H1 (cell line): ENCODE measurements around the gene ZBTB46. TPM values are rescaled to one million over a fixed set of nuclear protein-coding genes. Genes with fewer than 3 reads are reported as not detected.

Source experiments
- CTCF ChIA-PET: fragments of 300-600 bp; sonication (Branson Sonifier 250); formaldehyde crosslinking; loops from one replicate; lab custom pipeline; 2021; ENCODE audit not compliant: partially characterized antibody; lab: Charles Lee
- POLR2A ChIA-PET: fragments of 300-600 bp; sonication (Branson Sonifier 250); formaldehyde crosslinking; loops from one replicate; lab custom pipeline; 2021; ENCODE audit warnings: inconsistent platforms; ENCODE audit not compliant: partially characterized antibody; lab: Charles Lee
- DNase-seq, 2 experiments: peaks; one replicate each; pipeline versions ENCODE4 v3.0.0 to v3.0.0-alpha.2; 2010 to 2022; ENCODE audit warnings: low spot score in 2 of 2, low read depth in 1 of 2, mixed read lengths in 1 of 2
- FAIRE-seq: peaks from 2 replicates; lab custom pipeline; 2011; peaks lifted over from hg19 to GRCh38; lab: Jason Lieb, UNC
- H2AFZ ChIP-seq: 2 replicates; pipeline ENCODE4 v1.8.1; 2012; ENCODE audit warnings: low read length, inconsistent platforms
- H2AK5ac ChIP-seq: 2 replicates; pipeline ENCODE4 v1.6.1; 2013; ENCODE audit warnings: low read depth, low read length
- H2BK120ac ChIP-seq: replicated peaks from 2 replicates; pipeline ENCODE3; 2013; ENCODE audit warnings: low read depth, low read length, inconsistent platforms
- H2BK12ac ChIP-seq: 2 replicates; pipeline ENCODE4 v1.6.1; 2013; ENCODE audit warnings: low read depth, low read length
- H2BK15ac ChIP-seq: 2 replicates; pipeline ENCODE4 v1.6.1; 2013; ENCODE audit warnings: low read length
- H2BK20ac ChIP-seq: 2 replicates; pipeline ENCODE4 v1.6.1; 2013; ENCODE audit warnings: low read length
- H2BK5ac ChIP-seq: 2 replicates; pipeline ENCODE4 v1.6.1; 2013; ENCODE audit warnings: low read depth, low read length
- H3K14ac ChIP-seq: 2 replicates; pipeline ENCODE4 v1.6.1; 2013; ENCODE audit warnings: inconsistent platforms; ENCODE audit not compliant: insufficient read length
- H3K18ac ChIP-seq: 2 replicates; pipeline ENCODE4 v1.6.1; 2013; ENCODE audit warnings: low read length; ENCODE audit errors: extremely low read depth
- H3K23ac ChIP-seq: 2 replicates; pipeline ENCODE4 v1.6.1; 2013; ENCODE audit warnings: inconsistent platforms; ENCODE audit not compliant: insufficient read length
- H3K23me2 ChIP-seq: 2 replicates; pipeline ENCODE4 v1.6.1; 2013; ENCODE audit warnings: low read depth, low read length
- H3K27ac ChIP-seq: 2 replicates; pipeline ENCODE4 v1.6.1; 2011; ENCODE audit warnings: low read depth, low read length, inconsistent platforms
- H3K27me3 ChIP-seq, 4 experiments: replicated peaks in 1 of 4; 1 replicate in 1 of 4; 2 replicates in 3 of 4; pipeline versions ENCODE4 v1.6.1 to v1.8.1; 2011 to 2013; ENCODE audit warnings: low read length in 3 of 4, mild to moderate bottlenecking in 3 of 4, inconsistent platforms in 2 of 4, mixed read lengths in 2 of 4, moderate library complexity in 1 of 4; ENCODE audit not compliant: control insufficient read depth in 3 of 4, insufficient read depth in 3 of 4; ENCODE audit errors: extremely low read depth in 1 of 4
- H3K36me3 ChIP-seq, 4 experiments: 2 replicates each; pipeline versions ENCODE4 v1.6.1 to v1.8.1; 2011 to 2013; ENCODE audit warnings: mild to moderate bottlenecking in 4 of 4, low read length in 3 of 4, moderate library complexity in 2 of 4, control low read depth in 1 of 4, inconsistent platforms in 1 of 4; ENCODE audit not compliant: insufficient read depth in 4 of 4, control insufficient read depth in 2 of 4
- H3K4ac ChIP-seq: replicated peaks from 2 replicates; pipeline ENCODE3; 2013; ENCODE audit warnings: low read length, low read depth, mixed read lengths, inconsistent platforms; ENCODE audit not compliant: insufficient read length
- H3K4me1 ChIP-seq, 4 experiments: replicated peaks in 1 of 4; 1 replicate in 1 of 4; 2 replicates in 3 of 4; pipeline versions ENCODE4 v1.6.1 to v1.8.1; 2011 to 2013; ENCODE audit warnings: low read length in 3 of 4, inconsistent platforms in 2 of 4, mixed read lengths in 1 of 4; ENCODE audit not compliant: insufficient read depth in 4 of 4, control insufficient read depth in 3 of 4
- H3K4me2 ChIP-seq, 2 experiments: 2 replicates each; pipeline versions ENCODE4 v1.6.1 to v1.8.1; 2011 to 2013; ENCODE audit warnings: low read depth in 2 of 2, low read length in 2 of 2, control low read depth in 1 of 2, inconsistent platforms in 1 of 2, mild to moderate bottlenecking in 1 of 2; ENCODE audit not compliant: insufficient read depth in 1 of 2
- H3K4me3 ChIP-seq, 4 experiments: fragments of 200-600, 300-600 bp in 1 of 4; sonication (generic), shearing (Covaris generic), sonication (Bioruptor Twin) in 1 of 4; 2 replicates each; pipeline versions ENCODE4 v1.5.1 to v1.8.1; 2011 to 2016; ENCODE audit warnings: low read length in 4 of 4, low read depth in 3 of 4, control low read depth in 2 of 4, inconsistent platforms in 2 of 4, mild to moderate bottlenecking in 2 of 4, mixed read lengths in 1 of 4, moderate library complexity in 1 of 4; ENCODE audit not compliant: insufficient read depth in 2 of 4; ENCODE audit errors: extremely low read depth in 1 of 4
- H3K56ac ChIP-seq: replicated peaks from 2 replicates; pipeline ENCODE3; 2013; ENCODE audit warnings: low read depth, mild to moderate bottlenecking, mixed read lengths, low read length, inconsistent platforms; ENCODE audit not compliant: insufficient read length
- H3K79me1 ChIP-seq: 2 replicates; pipeline ENCODE4 v1.6.1; 2013; ENCODE audit warnings: low read depth, low read length, control low read depth
- H3K79me2 ChIP-seq, 2 experiments: 2 replicates each; pipeline versions ENCODE4 v1.6.1 to v1.8.1; 2012 to 2013; ENCODE audit warnings: low read length in 2 of 2, mild to moderate bottlenecking in 2 of 2, inconsistent platforms in 1 of 2; ENCODE audit not compliant: insufficient read depth in 2 of 2, control insufficient read depth in 1 of 2
- H3K9ac ChIP-seq, 4 experiments: replicated peaks in 1 of 4; 1 replicate in 1 of 4; 2 replicates in 3 of 4; pipeline versions ENCODE4 v1.6.1 to v1.8.1; 2011 to 2013; ENCODE audit warnings: low read depth in 3 of 4, low read length in 3 of 4, control low read depth in 2 of 4, mild to moderate bottlenecking in 2 of 4, moderate library complexity in 2 of 4, inconsistent platforms in 1 of 4; ENCODE audit errors: extremely low read depth in 1 of 4
- H3K9me3 ChIP-seq, 2 experiments: 2 replicates each; pipeline versions ENCODE4 v1.6.1 to v1.8.1; 2012 to 2013; ENCODE audit warnings: mild to moderate bottlenecking in 2 of 2, moderate library complexity in 2 of 2, control low read depth in 1 of 2, inconsistent platforms in 1 of 2, low read depth in 1 of 2, low read length in 1 of 2, mixed read lengths in 1 of 2; ENCODE audit not compliant: insufficient read depth in 2 of 2
- H4K20me1 ChIP-seq, 2 experiments: replicated peaks in 1 of 2; 2 replicates each; pipeline versions ENCODE3 to v1.8.1; 2011 to 2013; ENCODE audit warnings: inconsistent platforms in 2 of 2, low read length in 2 of 2, mild to moderate bottlenecking in 1 of 2; ENCODE audit not compliant: insufficient read depth in 2 of 2, control insufficient read depth in 1 of 2
- H4K5ac ChIP-seq: 2 replicates; pipeline ENCODE4 v1.6.1; 2013; ENCODE audit warnings: low read length, low read depth, mixed read lengths, inconsistent platforms; ENCODE audit not compliant: insufficient read length
- H4K8ac ChIP-seq: 2 replicates; pipeline ENCODE4 v1.8.0; 2013; ENCODE audit warnings: mild to moderate bottlenecking, moderate library complexity, low read length, inconsistent platforms; ENCODE audit not compliant: insufficient read depth; ENCODE audit errors: extremely low read depth
- H4K91ac ChIP-seq: replicated peaks from 2 replicates; pipeline ENCODE3; 2013; ENCODE audit warnings: low read length, mixed read lengths, inconsistent platforms; ENCODE audit not compliant: insufficient read length
- HDAC6 ChIP-seq: IDR thresholded peaks from one replicate; pipeline ENCODE4 v1.7.1; 2012; ENCODE audit warnings: low read depth, mild to moderate bottlenecking, inconsistent platforms, low read length, moderate library complexity
- PHF8 ChIP-seq: fragments of 200-600 bp; sonication (generic); conservative IDR thresholded peaks from 2 replicates; pipeline ENCODE4 v1.7.1; 2012; ENCODE audit warnings: low read depth, mild to moderate bottlenecking, inconsistent platforms, low read length, moderate library complexity
- POLR2A ChIP-seq, 2 experiments: IDR thresholded peaks; 1 replicate in 1 of 2; 2 replicates in 1 of 2; pipeline ENCODE4 v1.6.1; 2011; ENCODE audit warnings: low read depth in 2 of 2, low read length in 2 of 2, mild to moderate bottlenecking in 2 of 2; ENCODE audit errors: control extremely low read depth in 1 of 2
- SAP30 ChIP-seq: fragments of 300-600 bp; sonication (generic); IDR thresholded peaks from 2 replicates; pipeline ENCODE4 v1.7.1; 2012; ENCODE audit warnings: low read length, moderate library complexity, mild to moderate bottlenecking, inconsistent platforms; ENCODE audit not compliant: insufficient read depth, insufficient replicate concordance
- SP4 ChIP-seq: IDR thresholded peaks from 2 replicates; pipeline ENCODE4 v1.6.1; 2012; ENCODE audit warnings: low read length, inconsistent platforms
- WGBS, 2 experiments: shearing (Covaris generic) in 1 of 2; methylation state at CpG; one replicate each; pipeline versions ENCODE4 v1.1.6 to v1.1.7; 2013 to 2015; ENCODE audit warnings: low lambda C conversion rate in 2 of 2, mixed read lengths in 2 of 2, inconsistent platforms in 1 of 2, low coverage in 1 of 2, missing lambda C conversion rate in 1 of 2; ENCODE audit not compliant: insufficient replicate concordance in 2 of 2, insufficient coverage in 1 of 2, insufficient read length in 1 of 2; ENCODE audit errors: extremely low coverage in 1 of 2, missing lambda C conversion rate in 1 of 2; 5-methylcytosine and 5-hydroxymethylcytosine counted together
- polyA plus RNA-seq, 7 experiments: library from polyadenylated mRNA; depleted of rRNA in 3 of 7; stranded (reverse) in 5 of 7; unstranded in 2 of 7; fragments of >200 nt in 5 of 7; fragments of 200-250 nt in 2 of 7; gene quantifications; 1 replicate in 5 of 7; 2 replicates in 1 of 7; 4 replicates in 1 of 7; pipeline versions ENCODE4 v1.2.1 to v1.2.3, GENCODE V29; 2011 to 2013; ENCODE audit warnings: missing spikeins in 2 of 7, mixed read lengths in 2 of 7
- total RNA-seq: library from RNA; stranded (reverse); fragmentation: NEBNext Ultra II Directional; extraction: Animal tissue kit (Norgen Biotek cat#: 25700); gene quantifications from 2 replicates; pipeline ENCODE4 v1.2.1, GENCODE V29; 2021

ZBTB46 gene
- total and polyA plus RNA-seq, 2 of the 8 experiments (the other 6 are each of a cell fraction or from before 2014, with no cell fraction given): 6.4 to 22.4 TPM

- 99% methylated on average over 10 of the region's 18 CpGs; no CpG with 5 or more reads in 1 of the 2 experiments for WGBS, 2 experiments
- peak overlapping the region in 3 of 4 experiments; percentile 49 to 95 (median 92); a peak in 5 of 8 replicates for H3K4me3 ChIP-seq
- H3K27ac ChIP-seq: no peak overlapping the region
- no peak for TF ChIP-seq PHF8
- TF ChIP-seq SAP30: no peak
- no peak for TF ChIP-seq POLR2A (IDR thresholded peaks at IDR 0.05; ENCODE audit: control extremely low read depth in 1 of 2, low read depth in 2 of 2, low read length in 2 of 2)
- no peak for TF ChIP-seq SP4
- TF ChIP-seq HDAC6: no peak
These were observed 32.1 kb upstream of the ZBTB46 start for GRCh38 chr20:63863021-63863797.

More at GRCh38 chr20:63863021-63863797, 32.1 kb upstream of the ZBTB46 start:
- DNase-seq (no peak), FAIRE-seq (no peak)
- Histone ChIP-seq H2BK120ac (no peak overlapping the region), H3K14ac (no peak overlapping the region), H2AK5ac (peak overlapping the region; percentile 28), H3K9me3 (no peaks in the 10 kb centered on the region), H4K8ac (no peak overlapping the region; the same call in 1 of the 2 replicates), H3K18ac (no peak overlapping the region), H2BK5ac (peak overlapping the region; percentile 92; the same call in 1 of the 2 replicates), H3K23ac (no peak overlapping the region), H2BK12ac (peak overlapping the region; percentile 43; the same call in 1 of the 2 replicates), H4K5ac (no peak overlapping the region), H3K4me1 (peaks cover 7 to 21% (median 18%) of the 10 kb centered on the region in 4 experiments), H4K20me1 (peaks cover 0 to 5% of the 10 kb centered on the region in 2 experiments), H3K9ac (no peak overlapping the region), H3K79me2 (peaks cover 0 to 35% of the 10 kb centered on the region in 2 experiments; a peak in 2 of 4 replicates), H3K4ac (no peak overlapping the region), H3K27me3 (no peaks in the 10 kb centered on the region), H3K4me2 (peak overlapping the region; percentile 36 to 83), H3K36me3 (peaks cover 0 to 17% (median 0%) of the 10 kb centered on the region in 4 experiments; a peak in 1 of 8 replicates), H3K56ac (no peak overlapping the region), H3K23me2 (peaks cover 6% of the 10 kb centered on the region; the same call in 1 of the 2 replicates), H2AFZ (no peak overlapping the region), H2BK15ac (no peak overlapping the region), H4K91ac (peak overlapping the region; percentile 7), H3K79me1 (peaks cover 6% of the 10 kb centered on the region; the same call in 1 of the 2 replicates), H2BK20ac (0 out of 2 replicates have a peak overlapping the region, but pooled peaks have one; percentile 72)
- POLR2A ChIA-PET: interaction anchor here (0.7 to 5.9 kb wide), 15 partner anchors 8 to 165 kb away, joined by 3 to 52 read pairs (median 4); partner anchors contain the start of genes ARFRP1 and ZGPAT
- CTCF ChIA-PET: interaction anchor here (0.6 to 5.8 kb wide), 14 partner anchors 8 to 122 kb away, joined by 3 to 59 read pairs (median 4); no protein-coding TSS in a partner anchor
